IPS DF 19.7 (cell line): ENCODE results near the gene NSUN7.

ENCODE experiments used
- DNase-seq: peaks from one replicate; pipeline ENCODE4 v3.0.0-alpha.2; 2013; ENCODE audit warnings: low read depth, low spot score

NSUN7 gene

DNA sequence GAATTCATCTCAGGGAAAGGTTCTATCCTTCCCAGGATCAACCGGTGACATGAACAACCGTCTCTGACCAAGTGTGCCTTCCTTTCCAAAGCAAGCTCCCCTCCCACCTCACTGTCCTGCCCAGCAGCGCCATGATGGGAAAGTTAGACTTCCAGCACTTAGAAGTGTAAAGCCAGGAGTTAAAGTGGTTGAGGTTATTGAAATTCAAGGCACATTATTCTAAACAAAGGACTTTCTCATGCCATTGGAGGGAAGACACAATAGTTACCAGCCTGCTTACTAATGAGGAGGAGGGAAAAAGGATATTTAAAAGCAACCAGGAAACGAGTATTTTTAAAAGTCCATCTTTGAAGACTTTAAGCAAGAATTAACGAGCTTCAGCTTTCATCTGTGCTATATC is 96.8 kb downstream of the NSUN7 start:
- no peak for DNase-seq

GRCh38 chr4:40848251-40848650 is 98.5 kb downstream of the NSUN7 start:
- no peak for DNase-seq

DNA sequence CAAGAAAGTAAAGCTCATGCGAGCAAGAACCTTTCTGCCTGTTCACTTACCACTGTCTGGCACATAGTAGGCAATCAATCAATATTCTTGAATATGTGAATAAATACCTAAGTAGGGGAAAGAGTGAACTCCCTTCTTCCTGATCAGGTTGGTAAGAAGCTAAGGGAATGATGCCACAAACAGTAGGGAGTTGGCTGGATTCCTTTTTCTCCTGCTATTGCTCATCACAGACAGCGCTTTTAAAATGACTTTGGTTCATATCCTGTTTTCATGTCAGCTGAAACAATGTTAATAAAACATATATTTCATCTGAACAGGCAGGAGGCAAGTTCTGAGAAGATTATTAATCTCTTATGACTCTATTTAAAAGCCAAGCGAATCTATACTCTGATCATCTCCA is 99.2 kb downstream of the NSUN7 start:
- DNase-seq = no peak

- no peak for DNase-seq
Measured at GRCh38 chr4:40850496-40850895, 100.7 kb downstream of the NSUN7 start.

- DNase-seq = no peak
Measured at GRCh38 chr4:40856277-40856839, 106.6 kb downstream of the NSUN7 start.

- peak; percentile 56 for DNase-seq
Measured at GRCh38 chr4:40856840-40857362, 107.1 kb downstream of the NSUN7 start.

DNA sequence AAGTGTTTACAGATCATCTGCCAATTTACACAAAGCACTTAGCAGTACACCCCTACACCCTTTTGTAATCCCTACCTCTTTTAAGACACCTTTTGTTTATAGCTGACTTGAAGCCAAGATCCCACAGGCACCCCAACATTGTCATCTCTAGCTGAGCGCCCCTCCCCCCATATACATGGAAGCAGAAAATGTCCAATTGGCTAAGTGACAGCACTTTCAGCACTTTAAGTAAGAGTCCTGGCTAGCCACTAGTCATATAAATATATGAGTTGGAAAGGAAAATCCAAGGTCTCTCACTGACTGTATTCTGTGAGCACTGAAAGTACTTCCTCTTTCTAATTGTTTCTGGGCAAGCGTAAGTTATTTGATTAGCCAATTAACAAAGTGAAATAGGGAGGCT is 108.2 kb downstream of the NSUN7 start:
- no peak for DNase-seq

- DNase-seq = no peak
Measured at GRCh38 chr4:40858962-40859361, 109.2 kb downstream of the NSUN7 start.
